ENCODE measurements around the gene PHF23.

DNA sequence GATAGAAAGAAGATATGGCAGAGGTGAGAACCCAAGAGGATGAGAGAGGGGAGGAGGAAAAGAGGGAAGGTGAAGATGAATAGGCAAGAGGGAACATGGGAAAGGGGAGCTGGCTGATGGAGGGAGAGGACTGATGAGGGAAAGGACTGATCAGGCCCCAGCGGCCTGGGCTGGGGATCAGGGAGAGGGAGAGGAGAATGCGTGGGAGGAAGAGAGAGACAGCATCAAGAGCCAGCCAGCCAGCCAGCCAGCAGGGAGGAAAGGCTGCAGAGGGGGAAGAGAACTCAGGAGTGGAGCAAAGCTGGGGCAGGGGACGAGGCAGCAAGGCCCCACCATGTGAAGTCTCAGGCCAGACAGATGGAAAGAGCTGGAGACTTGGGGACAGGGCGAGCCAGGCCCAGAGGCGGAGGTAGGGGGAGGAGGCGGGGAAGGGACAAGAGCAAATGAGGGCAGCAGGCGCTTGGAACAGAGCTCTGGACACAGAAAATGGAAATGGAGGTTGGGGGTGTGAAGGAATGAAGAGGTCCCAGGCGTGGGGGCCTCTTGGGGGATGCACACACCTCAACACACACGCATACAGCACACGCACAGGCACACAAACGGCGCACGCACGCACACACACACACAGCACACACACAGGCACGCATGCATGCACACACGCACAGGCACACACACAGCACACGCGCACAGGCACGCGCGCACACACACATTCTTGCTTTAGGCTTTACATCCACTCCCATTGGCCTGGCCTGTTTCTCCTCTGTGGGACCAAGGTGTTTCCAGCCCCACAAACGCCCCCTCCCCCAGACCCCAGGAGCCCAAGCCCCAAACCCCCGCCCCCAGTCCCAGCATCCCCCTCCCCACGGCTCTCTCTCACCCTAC, 31.9 kb downstream of the PHF23 start:
- TF ChIP-seq, protein P1, sequence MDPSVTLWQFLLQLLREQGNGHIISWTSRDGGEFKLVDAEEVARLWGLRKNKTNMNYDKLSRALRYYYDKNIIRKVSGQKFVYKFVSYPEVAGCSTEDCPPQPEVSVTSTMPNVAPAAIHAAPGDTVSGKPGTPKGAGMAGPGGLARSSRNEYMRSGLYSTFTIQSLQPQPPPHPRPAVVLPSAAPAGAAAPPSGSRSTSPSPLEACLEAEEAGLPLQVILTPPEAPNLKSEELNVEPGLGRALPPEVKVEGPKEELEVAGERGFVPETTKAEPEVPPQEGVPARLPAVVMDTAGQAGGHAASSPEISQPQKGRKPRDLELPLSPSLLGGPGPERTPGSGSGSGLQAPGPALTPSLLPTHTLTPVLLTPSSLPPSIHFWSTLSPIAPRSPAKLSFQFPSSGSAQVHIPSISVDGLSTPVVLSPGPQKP (IDR thresholded peaks at IDR 0.05; ENCODE audit: borderline replicate concordance, low read depth, low read length): no peak
- TF ChIP-seq, protein P2, sequence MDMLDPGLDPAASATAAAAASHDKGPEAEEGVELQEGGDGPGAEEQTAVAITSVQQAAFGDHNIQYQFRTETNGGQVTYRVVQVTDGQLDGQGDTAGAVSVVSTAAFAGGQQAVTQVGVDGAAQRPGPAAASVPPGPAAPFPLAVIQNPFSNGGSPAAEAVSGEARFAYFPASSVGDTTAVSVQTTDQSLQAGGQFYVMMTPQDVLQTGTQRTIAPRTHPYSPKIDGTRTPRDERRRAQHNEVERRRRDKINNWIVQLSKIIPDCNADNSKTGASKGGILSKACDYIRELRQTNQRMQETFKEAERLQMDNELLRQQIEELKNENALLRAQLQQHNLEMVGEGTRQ (IDR thresholded peaks at IDR 0.05; ENCODE audit: low read depth, low read length): no peak
- TF ChIP-seq MAFK (IDR thresholded peaks at IDR 0.05; ENCODE audit: low read depth, low read length): no peak
- TF ChIP-seq, protein P3, sequence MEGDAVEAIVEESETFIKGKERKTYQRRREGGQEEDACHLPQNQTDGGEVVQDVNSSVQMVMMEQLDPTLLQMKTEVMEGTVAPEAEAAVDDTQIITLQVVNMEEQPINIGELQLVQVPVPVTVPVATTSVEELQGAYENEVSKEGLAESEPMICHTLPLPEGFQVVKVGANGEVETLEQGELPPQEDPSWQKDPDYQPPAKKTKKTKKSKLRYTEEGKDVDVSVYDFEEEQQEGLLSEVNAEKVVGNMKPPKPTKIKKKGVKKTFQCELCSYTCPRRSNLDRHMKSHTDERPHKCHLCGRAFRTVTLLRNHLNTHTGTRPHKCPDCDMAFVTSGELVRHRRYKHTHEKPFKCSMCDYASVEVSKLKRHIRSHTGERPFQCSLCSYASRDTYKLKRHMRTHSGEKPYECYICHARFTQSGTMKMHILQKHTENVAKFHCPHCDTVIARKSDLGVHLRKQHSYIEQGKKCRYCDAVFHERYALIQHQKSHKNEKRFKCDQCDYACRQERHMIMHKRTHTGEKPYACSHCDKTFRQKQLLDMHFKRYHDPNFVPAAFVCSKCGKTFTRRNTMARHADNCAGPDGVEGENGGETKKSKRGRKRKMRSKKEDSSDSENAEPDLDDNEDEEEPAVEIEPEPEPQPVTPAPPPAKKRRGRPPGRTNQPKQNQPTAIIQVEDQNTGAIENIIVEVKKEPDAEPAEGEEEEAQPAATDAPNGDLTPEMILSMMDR (conservative IDR thresholded peaks at IDR 0.05; ENCODE audit: low read depth, low read length): no peak
- no peak for TF ChIP-seq RAD21 (IDR thresholded peaks at IDR 0.05; ENCODE audit: low read length)
- no peak for TF ChIP-seq POLR2A (IDR thresholded peaks at IDR 0.05; ENCODE audit: low read depth, low read length)
- TF ChIP-seq BHLHE40 (IDR thresholded peaks at IDR 0.05; ENCODE audit: low read depth, low read length): no peak

All from IMR-90 (cell line).